GM21367 (cell line): ENCODE results near the gene TNK1.
A peak's percentile ranks its signal among the peaks of the same experiment; 100 is the strongest.

Experiments used
- ATAC-seq: cut with Tn5 transposase; IDR thresholded peaks from one replicate; pipeline ENCODE4 v1.9.1; 2021; ENCODE audit not compliant: unreplicated experiment

Gene TNK1

DNA sequence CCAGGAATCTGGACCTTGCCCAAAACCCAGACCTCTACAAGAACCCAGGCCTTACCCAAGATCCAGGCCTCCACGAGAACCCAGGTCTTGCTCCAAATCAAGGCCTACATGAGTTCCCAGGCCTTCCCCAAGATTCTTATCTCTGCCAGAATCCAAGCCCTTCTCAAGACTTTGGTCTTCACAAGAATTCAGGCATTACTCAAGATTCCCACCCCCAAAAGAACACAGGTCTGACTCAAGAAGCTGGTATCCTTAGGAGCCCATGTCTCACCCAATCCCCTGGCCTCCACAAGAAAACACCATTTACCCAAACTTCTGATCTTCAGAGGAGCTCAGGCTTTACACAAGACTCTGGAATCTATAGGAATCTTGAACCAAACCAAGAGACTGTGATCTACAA, 50.3 kb downstream of the TNK1 start:
- no peak for ATAC-seq

DNA sequence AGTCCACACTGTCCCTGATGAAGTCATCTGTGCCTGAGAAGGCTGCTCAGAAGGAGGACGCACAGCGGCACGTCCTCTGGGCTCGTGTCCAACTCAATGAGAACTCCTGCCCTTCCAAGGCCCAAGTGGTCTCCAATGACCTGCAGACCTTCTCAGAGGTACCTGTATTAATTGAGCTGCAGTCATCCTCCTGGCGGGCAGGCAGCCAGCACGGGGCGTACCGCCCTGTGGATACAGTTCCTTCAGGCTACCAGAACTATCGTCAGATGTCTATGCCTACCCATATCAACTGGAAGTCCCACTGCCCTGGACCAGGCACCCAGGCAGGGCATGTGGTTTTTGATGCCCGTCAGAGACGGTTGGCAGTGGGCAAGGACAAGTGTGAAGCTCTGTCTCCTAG, 51.4 kb downstream of the TNK1 start:
- ATAC-seq: no peak

DNA sequence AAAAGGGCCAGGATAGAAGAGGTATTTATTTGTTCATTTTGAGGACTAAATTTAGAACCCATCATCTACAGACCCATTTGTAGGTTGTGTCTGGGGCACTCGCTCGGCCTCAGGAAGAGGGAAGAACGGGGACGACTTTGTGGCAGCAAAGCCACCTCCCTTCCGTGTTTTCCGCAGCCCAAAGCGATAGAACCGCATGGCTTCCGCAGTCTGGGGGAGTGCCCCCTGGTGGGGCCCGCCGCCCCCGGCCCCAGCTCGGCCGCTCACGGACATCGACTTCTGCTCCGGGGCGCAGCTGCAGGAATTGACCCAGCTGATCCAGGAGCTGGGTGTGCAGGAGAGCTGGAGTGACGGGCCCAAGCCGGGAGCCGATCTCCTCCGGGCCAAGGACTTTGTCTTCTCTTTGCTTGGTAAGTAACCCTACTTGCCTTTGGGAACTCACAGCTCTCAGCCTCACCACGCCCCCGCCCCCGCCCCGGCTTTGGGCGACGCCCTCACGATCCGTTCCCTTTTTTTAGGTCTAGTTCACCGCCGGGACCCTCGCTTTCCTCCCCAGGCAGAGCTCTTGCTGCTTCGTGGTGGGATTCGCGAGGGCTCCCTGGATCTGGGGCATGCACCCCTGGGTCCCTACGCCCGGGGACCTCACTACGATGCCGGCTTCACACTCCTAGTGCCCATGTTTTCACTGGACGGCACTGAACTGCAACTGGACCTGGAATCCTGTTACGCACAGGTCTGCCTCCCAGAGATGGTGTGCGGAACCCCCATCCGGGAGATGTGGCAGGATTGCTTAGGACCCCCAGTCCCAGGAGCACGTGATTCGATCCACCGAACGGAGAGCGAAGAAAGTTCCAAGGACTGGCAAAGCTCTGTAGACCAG, 55.0 kb downstream of the TNK1 start:
- peak; percentile 16 for ATAC-seq

DNA sequence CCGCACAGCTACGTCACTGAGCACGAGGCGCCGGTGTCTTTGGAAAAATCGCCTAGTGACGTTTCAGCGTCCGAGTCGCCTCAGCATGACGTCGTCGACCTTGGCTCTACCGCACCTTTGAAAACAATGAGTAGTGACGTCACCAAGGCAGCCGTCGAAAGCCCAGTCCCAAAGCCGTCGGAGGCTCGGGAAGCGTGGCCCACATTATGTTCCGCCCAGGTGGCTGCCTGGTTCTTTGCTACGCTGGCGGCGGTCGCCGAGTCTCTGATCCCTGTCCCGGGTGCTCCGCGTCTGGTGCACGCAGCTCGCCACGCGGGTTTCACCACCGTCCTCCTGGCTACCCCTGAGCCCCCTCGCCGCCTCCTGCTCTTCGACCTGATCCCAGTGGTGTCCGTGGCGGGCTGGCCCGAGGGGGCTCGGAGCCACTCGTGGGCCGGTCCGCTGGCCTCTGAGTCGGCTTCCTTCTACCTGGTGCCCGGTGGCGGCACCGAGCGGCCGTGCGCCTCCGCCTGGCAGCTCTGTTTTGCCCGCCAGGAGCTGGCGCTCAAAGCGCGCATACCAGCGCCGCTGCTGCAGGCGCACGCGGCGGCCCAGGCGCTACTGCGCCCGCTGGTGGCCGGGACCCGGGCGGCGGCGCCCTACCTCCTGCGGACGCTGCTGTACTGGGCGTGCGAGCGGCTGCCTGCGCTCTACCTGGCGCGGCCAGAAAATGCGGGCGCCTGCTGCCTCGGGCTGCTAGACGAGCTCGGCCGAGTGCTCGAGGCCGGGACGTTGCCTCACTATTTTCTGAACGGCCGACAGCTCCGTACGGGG, 55.9 kb downstream of the TNK1 start:
- ATAC-seq: no peak

DNA sequence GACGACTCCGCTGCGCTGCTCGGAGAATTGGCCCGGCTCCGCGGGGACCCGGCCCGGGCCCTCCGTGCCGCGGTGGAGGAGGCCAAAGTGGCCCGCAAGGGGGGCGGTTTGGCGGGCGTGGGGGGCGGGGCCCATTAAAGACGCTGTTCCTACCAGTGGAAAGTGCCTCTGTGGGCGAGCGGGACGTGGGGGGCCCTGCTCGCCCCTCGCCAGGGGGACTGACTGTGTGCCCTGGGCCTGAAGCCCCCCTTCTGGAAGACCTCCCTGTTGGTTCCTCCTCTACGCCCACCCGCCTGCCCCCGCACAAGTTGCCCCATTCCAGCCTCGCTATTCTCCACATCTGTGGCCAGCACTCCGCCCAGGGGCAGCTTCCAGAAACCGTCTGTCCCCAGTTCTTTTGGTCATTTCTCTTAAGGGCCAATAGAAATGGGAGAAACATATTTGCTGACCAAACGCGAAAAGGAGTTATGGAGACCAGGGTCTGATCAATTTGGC, 56.5 kb downstream of the TNK1 start:
- no peak for ATAC-seq

DNA sequence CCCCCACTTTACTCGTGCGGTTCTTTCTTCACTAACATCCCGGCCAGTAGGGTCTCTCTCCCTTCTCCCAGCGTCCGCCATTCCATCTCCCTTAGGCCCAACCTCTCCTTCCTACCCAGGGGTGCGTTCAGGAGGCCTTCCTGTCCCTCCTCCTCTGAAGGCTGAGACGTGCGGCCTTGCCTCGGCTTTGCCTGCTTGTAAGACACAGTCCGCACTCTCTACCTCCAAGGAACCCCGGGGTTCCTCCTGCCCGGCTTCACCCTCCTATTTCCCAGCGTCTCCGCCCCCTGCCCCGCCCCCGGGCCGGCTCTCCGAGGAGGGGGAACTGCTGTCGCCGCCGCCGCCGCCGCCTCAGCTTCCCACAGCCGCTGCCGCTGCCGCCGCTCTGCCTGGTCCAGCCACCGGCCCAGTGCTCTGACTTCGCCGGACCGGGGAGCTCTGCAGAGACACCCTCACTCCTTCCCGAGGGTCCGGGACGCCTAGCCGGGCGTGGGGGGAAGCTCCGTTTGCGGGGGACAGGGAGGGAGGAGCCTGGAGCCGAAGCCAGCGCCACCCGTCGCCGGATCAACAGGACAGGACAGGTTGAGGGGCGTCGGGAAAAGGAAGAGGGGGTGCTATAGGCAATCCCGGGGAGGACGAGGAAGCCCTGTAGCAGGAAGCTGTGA, 57.2 kb downstream of the TNK1 start:
- no peak for ATAC-seq

DNA sequence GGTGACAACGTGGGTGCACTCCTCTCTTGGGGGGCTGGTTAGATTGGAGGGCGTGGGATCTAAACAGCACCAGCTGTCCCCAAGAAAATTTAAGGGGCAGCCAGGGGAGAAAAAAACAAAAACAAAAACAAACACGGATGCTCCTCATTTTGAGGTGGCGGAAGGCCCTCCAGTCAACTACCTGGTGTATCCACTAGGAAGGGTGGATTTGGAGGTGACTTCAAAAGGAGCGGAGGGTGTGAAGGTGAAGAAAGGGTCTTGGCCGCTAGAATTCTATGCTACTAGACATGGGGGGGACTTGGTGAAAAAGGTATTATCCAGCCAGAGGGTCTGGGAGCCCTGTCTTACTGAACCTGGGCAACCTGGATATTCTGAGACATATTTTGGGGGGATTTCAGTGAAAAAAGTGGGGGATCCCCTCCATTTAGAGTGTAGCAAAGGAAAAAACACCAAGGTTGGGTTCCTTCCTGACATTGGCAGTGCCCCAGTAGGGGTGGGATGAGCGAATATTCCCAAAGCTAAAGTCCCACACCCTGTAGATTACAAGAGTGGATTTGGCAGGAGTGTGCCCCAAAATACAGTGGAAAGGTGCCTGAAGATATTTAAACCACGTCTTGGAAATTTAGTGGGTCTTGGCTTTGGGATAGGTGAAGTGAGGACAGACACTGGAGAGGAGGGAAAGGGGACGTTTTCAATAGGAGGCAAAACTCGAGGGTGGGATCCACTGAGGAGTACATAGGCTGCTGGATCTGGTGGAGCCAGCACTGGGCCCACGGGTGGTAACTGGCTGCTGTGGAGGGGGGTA, 58.0 kb downstream of the TNK1 start:
- ATAC-seq: no peak
